ENCODE data around the gene ATF4. TPM values are rescaled to one million over a fixed set of nuclear protein-coding genes. Genes with fewer than 3 reads are reported as not detected.
A peak's percentile ranks its signal among the peaks of the same experiment; 100 is the strongest.

The ATF4 gene
- total RNA-seq, 1 donor from 2014 or later, result 315 TPM

GRCh38 chr22:39490135-39490798 is 30.1 kb upstream of the ATF4 start:
- H3K4me3 Mint-ChIP-seq, result peak overlapping the region; percentile 40
- peaks cover 13% of the 10 kb centered on the region for H3K4me1 Mint-ChIP-seq (ENCODE audit: unreplicated experiment)
- peaks cover 5% of the 10 kb centered on the region for H3K36me3 Mint-ChIP-seq
- no peak for DNase-seq (ENCODE audit: extremely low spot score, unreplicated experiment)
- no peaks in the 10 kb centered on the region for H3K27me3 Mint-ChIP-seq
- H3K27ac Mint-ChIP-seq, result peak overlapping the region; percentile 78
- TF ChIP-seq, protein P1, sequence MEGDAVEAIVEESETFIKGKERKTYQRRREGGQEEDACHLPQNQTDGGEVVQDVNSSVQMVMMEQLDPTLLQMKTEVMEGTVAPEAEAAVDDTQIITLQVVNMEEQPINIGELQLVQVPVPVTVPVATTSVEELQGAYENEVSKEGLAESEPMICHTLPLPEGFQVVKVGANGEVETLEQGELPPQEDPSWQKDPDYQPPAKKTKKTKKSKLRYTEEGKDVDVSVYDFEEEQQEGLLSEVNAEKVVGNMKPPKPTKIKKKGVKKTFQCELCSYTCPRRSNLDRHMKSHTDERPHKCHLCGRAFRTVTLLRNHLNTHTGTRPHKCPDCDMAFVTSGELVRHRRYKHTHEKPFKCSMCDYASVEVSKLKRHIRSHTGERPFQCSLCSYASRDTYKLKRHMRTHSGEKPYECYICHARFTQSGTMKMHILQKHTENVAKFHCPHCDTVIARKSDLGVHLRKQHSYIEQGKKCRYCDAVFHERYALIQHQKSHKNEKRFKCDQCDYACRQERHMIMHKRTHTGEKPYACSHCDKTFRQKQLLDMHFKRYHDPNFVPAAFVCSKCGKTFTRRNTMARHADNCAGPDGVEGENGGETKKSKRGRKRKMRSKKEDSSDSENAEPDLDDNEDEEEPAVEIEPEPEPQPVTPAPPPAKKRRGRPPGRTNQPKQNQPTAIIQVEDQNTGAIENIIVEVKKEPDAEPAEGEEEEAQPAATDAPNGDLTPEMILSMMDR (conservative IDR thresholded peaks at IDR 0.05), result no peak
- no peaks in the 10 kb centered on the region for H3K9me3 Mint-ChIP-seq

GRCh38 chr22:39490966-39491680 is 29.2 kb upstream of the ATF4 start:
- Mint-ChIP-seq H3K27ac (no peak overlapping the region), H3K36me3 (peaks cover 5% of the 10 kb centered on the region), H3K4me3 (no peak overlapping the region), H3K9me3 (no peaks in the 10 kb centered on the region), H3K4me1 (ENCODE audit: unreplicated experiment) (peaks cover 14% of the 10 kb centered on the region), H3K27me3 (no peaks in the 10 kb centered on the region)
- no peak for DNase-seq (ENCODE audit: extremely low spot score, unreplicated experiment)
- TF ChIP-seq, protein P1 (conservative IDR thresholded peaks at IDR 0.05), result no peak

- Mint-ChIP-seq H3K36me3 (peaks cover 5% of the 10 kb centered on the region), H3K27ac (no peak overlapping the region), H3K4me1 (ENCODE audit: unreplicated experiment) (peaks cover 18% of the 10 kb centered on the region), H3K27me3 (no peaks in the 10 kb centered on the region), H3K4me3 (no peak overlapping the region), H3K9me3 (no peaks in the 10 kb centered on the region)
- DNase-seq (ENCODE audit: extremely low spot score, unreplicated experiment), result no peak
- TF ChIP-seq, protein P1 (conservative IDR thresholded peaks at IDR 0.05), result no peak
Measured at GRCh38 chr22:39491696-39492095, 28.7 kb upstream of the ATF4 start.

- no peak for DNase-seq (ENCODE audit: extremely low spot score, unreplicated experiment)
- Mint-ChIP-seq H3K4me3 (no peak overlapping the region), H3K27ac (no peak overlapping the region), H3K36me3 (peaks cover 5% of the 10 kb centered on the region), H3K4me1 (ENCODE audit: unreplicated experiment) (peaks cover 18% of the 10 kb centered on the region), H3K9me3 (no peaks in the 10 kb centered on the region), H3K27me3 (no peaks in the 10 kb centered on the region)
- TF ChIP-seq, protein P1 (conservative IDR thresholded peaks at IDR 0.05), result no peak
Measured at GRCh38 chr22:39492186-39492585, 28.2 kb upstream of the ATF4 start.

- no peaks in the 10 kb centered on the region for H3K9me3 Mint-ChIP-seq
- H3K27ac Mint-ChIP-seq, result peak overlapping the region; percentile 17
- no peak overlapping the region for H3K4me3 Mint-ChIP-seq
- no peaks in the 10 kb centered on the region for H3K27me3 Mint-ChIP-seq
- H3K4me1 Mint-ChIP-seq (ENCODE audit: unreplicated experiment), result peaks cover 19% of the 10 kb centered on the region
- DNase-seq (ENCODE audit: extremely low spot score, unreplicated experiment), result no peak
- TF ChIP-seq, protein P1 (conservative IDR thresholded peaks at IDR 0.05), result no peak
- peaks cover 5% of the 10 kb centered on the region for H3K36me3 Mint-ChIP-seq
Measured at GRCh38 chr22:39493759-39494158, 26.6 kb upstream of the ATF4 start.
